Uterus (tissue), 2 donors: ENCODE measurements around the gene SUCLG2.

Experiments
- CTCF ChIP-seq, 4 experiments: fragments of 200-600 bp in 2 of 4; fragments of 450-650 bp in 2 of 4; sonication (generic) in 2 of 4; IDR thresholded peaks; one replicate each; pipeline ENCODE4 v1.5.1; 2016 to 2019; ENCODE audit warnings: antibody characterized with exemption in 4 of 4, mild to moderate bottlenecking in 2 of 4, moderate library complexity in 1 of 4
- POLR2A ChIP-seq, 2 donors: fragments of 450-650 bp; IDR thresholded peaks; one replicate each; pipeline ENCODE4 v1.6.1; 2016; ENCODE audit warnings: antibody characterized with exemption in 2 of 2, mild to moderate bottlenecking in 1 of 2, moderate library complexity in 1 of 2

GRCh38 chr3:67400476-67400875, 253.9 kb downstream of the SUCLG2 start:
- no peak for TF ChIP-seq POLR2A (IDR thresholded peaks at IDR 0.05)
- TF ChIP-seq CTCF (IDR thresholded peaks at IDR 0.05) = no peak
